HEK293T (cell line): ENCODE measurements around the gene CORO1C.
"Not testable (repeated sequence)": the region's sequence is repeated elsewhere in the genome, so short reads cannot be mapped to it uniquely, and the experiment has no call there.

Source experiments
- CTCF ChIA-PET: fragments of 350-600 bp; formaldehyde crosslinking; extraction: SDS; loops from one replicate; lab custom pipeline; 2021; ENCODE audit warnings: antibody characterized with exemption, inconsistent platforms; lab: Yijun Ruan, JAX
- POLR2A ChIA-PET: fragments of 350-600 bp; formaldehyde crosslinking; extraction: SDS; loops from one replicate; lab custom pipeline; 2020; ENCODE audit warnings: antibody characterized with exemption, inconsistent platforms; lab: Yijun Ruan, JAX
- DNase-seq: peaks from one replicate; pipeline ENCODE4 v3.0.0; 2012; ENCODE audit warnings: mixed read lengths; ENCODE audit errors: extremely low spot score
- ARNT ChIP-seq: fragments of 450-650 bp; IDR thresholded peaks from 2 replicates; pipeline ENCODE4 v1.6.1; 2017; ENCODE audit warnings: mild to moderate bottlenecking
- BHLHE40 ChIP-seq: fragments of 450-650 bp; IDR thresholded peaks from 2 replicates; pipeline ENCODE4 v1.6.1; 2016; ENCODE audit warnings: mild to moderate bottlenecking, moderate library complexity, borderline replicate concordance
- CTBP1 ChIP-seq: fragments of 450-650 bp; IDR thresholded peaks from 2 replicates; pipeline ENCODE4 v1.6.1; 2016; ENCODE audit warnings: borderline replicate concordance
- ELF4 ChIP-seq: fragments of 450-650 bp; IDR thresholded peaks from 2 replicates; pipeline ENCODE4 v1.6.1; 2017; ENCODE audit warnings: antibody characterized with exemption
- FOXA1 ChIP-seq: fragments of 450-650 bp; IDR thresholded peaks from 2 replicates; pipeline ENCODE4 v1.6.1; 2016; ENCODE audit warnings: mild to moderate bottlenecking
- FOXK2 ChIP-seq: fragments of 450-650 bp; IDR thresholded peaks from 2 replicates; pipeline ENCODE4 v1.6.1; 2016; ENCODE audit warnings: mild to moderate bottlenecking
- FOXM1 ChIP-seq: fragments of 450-650 bp; IDR thresholded peaks from 2 replicates; pipeline ENCODE4 v1.6.1; 2017; ENCODE audit warnings: mild to moderate bottlenecking, borderline replicate concordance
- HDGF ChIP-seq: fragments of 450-650 bp; IDR thresholded peaks from 2 replicates; pipeline ENCODE4 v1.6.1; 2017; ENCODE audit warnings: antibody characterized with exemption, borderline replicate concordance
- L3MBTL2 ChIP-seq: fragments of 450-650 bp; conservative IDR thresholded peaks from 2 replicates; pipeline ENCODE4 v1.6.1; 2016; ENCODE audit warnings: mild to moderate bottlenecking
- LEF1 ChIP-seq: fragments of 450-650 bp; IDR thresholded peaks from 2 replicates; pipeline ENCODE4 v1.6.1; 2017; ENCODE audit warnings: mild to moderate bottlenecking, borderline replicate concordance
- NFRKB ChIP-seq: fragments of 450-650 bp; IDR thresholded peaks from 2 replicates; pipeline ENCODE4 v1.6.1; 2016; ENCODE audit warnings: mild to moderate bottlenecking, moderate library complexity
- SP1 ChIP-seq: fragments of 450-650 bp; IDR thresholded peaks from 2 replicates; pipeline ENCODE4 v1.6.1; 2017
- SUZ12 ChIP-seq: fragments of 450-650 bp; IDR thresholded peaks from 2 replicates; pipeline ENCODE4 v1.6.1; 2016; ENCODE audit warnings: mild to moderate bottlenecking
- TARDBP ChIP-seq: fragments of 450-650 bp; IDR thresholded peaks from 2 replicates; pipeline ENCODE4 v1.6.1; 2016
- ZNF384 ChIP-seq: fragments of 450-650 bp; IDR thresholded peaks from 2 replicates; pipeline ENCODE4 v1.6.1; 2016
- TF ChIP-seq, protein P1 (sequence below): fragments of 450-650 bp; IDR thresholded peaks from 2 replicates; pipeline ENCODE4 v1.6.1; 2016

The CORO1C gene

DNA sequence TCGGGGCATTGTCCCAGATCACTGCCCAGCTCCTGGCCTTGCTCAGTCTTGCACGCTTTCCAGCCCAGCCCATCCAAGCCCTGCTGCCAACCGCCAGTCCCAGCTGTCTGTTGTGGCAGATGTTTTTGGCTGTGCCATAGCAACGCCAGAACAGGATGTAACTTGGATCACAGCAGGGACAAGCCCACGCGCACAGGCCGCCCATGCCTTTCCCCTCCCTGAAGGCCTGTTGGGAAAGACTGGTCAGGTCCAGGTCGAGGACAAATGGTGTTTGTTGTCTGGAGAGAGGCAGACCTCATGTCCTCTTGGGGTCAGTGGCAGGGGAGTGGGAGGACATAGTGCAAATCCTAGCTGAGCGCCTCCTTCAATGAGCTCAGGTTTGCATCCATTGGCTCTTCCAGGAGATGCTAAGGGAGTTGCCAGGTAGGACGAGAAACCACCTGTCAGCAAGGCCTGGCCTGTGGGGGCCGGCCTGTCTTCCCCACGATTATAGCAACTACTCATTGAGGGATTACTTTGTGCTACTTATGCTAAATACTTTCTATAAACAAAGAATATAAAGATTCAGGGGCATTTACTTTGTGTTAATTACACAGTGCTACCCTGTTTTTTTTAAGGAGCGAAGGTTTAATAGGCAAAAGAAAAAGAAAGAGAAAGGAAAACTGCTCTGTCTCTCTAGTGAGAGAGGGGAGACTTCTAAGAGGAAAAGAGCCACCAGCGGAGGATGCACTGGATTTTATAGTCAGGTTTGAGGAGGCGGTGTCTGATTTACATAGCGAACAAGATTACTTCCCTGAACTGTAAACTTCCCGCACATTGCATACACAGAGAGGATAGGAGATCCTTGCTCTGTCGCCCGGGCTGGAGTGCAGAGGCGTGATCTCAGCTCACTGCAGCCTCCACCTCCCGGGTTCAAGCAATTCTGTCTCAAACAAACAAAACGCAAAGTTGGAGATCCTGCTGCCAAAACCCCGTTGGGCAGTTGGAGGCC lies 42.8 kb upstream of the CORO1C start:
- POLR2A ChIA-PET = no interaction called here
- TF ChIP-seq ARNT (no peak), SP1 (no peak), TARDBP (no peak), LEF1 (no peak), ZNF384 (no peak), HDGF (no peak), FOXA1 (no peak), SUZ12 (no peak), BHLHE40 (no peak), L3MBTL2 (no peak), FOXK2 (no peak)
- TF ChIP-seq, protein P1, sequence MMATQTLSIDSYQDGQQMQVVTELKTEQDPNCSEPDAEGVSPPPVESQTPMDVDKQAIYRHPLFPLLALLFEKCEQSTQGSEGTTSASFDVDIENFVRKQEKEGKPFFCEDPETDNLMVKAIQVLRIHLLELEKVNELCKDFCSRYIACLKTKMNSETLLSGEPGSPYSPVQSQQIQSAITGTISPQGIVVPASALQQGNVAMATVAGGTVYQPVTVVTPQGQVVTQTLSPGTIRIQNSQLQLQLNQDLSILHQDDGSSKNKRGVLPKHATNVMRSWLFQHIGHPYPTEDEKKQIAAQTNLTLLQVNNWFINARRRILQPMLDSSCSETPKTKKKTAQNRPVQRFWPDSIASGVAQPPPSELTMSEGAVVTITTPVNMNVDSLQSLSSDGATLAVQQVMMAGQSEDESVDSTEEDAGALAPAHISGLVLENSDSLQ = no peak
- no peak for DNase-seq
- CTCF ChIA-PET = no interaction called here

DNA sequence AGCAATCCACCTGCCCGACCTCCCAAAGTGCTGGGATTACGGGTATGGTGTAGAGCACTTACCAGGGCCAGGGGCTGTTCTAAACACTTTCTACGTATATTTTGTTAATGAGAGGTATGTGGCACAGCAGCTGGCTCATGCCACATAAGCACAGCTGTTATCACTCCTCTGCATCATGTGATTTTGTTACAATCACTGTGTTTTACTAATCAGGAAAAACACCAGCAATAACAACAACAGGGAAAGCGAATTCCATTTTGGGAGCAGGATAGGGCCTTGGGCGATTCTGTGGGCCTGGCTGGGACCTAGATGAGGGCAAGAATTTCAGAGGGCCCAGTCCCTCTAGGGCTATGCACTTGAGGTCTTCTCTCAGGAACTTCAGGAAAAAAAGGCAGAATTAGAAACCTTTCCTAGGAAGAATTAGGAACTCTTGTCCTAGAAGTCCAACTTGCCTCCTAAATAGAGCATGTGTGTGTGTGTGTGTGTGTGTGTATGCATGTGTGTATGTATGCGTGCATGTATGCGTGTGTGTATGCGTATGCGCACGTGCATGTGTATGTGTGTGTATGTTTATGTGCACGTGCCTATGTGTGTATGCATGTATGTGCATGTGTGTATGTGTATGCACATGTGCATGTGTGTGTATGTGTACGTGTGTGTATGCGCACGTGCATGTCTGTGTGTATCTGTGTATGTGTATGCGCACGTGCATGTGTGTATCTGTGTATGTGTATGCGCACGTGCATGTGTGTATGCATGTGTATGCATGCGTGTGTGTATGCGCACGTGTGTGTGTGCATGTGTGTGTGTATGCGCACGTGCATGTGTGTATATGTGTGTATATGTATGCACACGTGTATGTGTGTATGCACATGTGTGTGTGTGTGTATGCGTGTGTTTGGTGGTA lies 41.8 kb upstream of the CORO1C start:
- TF ChIP-seq SP1 (no peak), ZNF384 (no peak), CTBP1 (no peak), HDGF (no peak), ARNT (no peak), FOXA1 (no peak), LEF1 (no peak), BHLHE40 (no peak), FOXK2 (no peak), NFRKB (no peak), FOXM1 (no peak), SUZ12 (no peak), L3MBTL2 (no peak), ELF4 (no peak), TARDBP (no peak)
- TF ChIP-seq, protein P1 = no peak
- POLR2A ChIA-PET = no interaction called here
- no peak for DNase-seq
- CTCF ChIA-PET = no interaction called here

DNA sequence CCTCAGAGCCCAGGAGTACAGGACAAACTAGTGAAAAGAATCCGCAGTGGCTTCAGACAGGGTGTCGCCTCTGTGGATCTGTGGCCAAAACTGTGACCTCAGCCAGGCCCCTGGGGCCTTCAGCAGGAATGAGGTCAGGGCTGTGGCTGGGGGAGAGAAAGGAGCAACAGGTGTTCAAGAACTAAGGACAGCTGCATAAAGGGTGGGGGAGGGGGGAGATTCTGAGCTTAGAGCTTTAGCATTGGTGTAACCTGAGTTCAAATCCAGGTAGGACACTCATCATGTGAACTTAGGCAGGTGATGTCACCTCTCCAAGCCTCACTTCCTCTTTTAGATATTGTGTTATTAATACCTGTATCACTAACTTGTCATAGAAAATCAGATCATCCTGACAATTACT lies 40.9 kb upstream of the CORO1C start:
- TF ChIP-seq NFRKB (no peak), L3MBTL2 (no peak)
- POLR2A ChIA-PET = no interaction called here
- CTCF ChIA-PET = no interaction called here
- no peak for DNase-seq

DNA sequence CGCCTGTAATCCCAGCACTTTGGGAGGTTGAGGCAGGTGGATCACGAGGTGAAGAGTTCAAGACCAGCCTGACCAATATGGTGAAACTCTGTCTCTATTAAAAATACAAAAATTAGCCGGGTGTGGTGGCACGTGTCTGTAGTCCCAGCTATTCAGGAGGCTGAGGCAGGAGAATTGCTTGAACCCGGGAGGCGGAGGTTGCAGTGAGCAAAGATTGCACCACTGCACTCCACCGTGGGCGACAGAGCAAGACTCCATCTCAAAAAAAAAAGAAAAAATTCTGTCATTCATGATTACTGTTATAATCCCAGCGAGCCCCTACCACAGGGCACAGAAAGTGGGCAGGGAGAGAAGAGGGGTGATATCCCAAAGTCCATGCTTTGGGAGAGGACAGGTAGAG lies 40.5 kb upstream of the CORO1C start:
- POLR2A ChIA-PET = interaction anchor here (0.8 kb wide), 1 partner anchor 20 kb away, joined by 3 read pairs; no protein-coding TSS in a partner anchor
- DNase-seq, CTCF ChIA-PET: not testable (repeated sequence)

DNA sequence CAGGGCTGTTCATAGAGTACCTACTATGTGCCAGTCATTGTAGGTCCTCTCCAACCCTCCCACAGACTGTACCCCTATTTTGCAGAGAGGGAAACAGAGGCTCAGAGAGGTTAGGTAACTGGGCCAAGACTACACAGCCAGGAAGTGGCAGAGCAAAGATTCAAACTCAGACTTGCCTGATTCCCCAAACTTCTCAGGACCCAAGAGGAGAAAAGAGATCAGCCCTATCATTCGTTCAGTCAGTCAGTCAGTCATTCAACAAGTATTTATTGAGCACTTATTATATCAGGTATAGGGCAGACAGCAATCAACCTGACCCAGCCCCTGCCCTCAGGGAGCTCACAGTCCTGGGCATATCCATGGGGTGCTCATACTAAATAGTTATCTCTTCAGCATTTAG lies 39.6 kb upstream of the CORO1C start:
- ChIA-PET POLR2A (interaction anchor here (0.8 kb wide), 1 partner anchor 19 kb away, joined by 3 read pairs; no protein-coding TSS in a partner anchor), CTCF (interaction anchor here (0.6 kb wide), 1 partner anchor 150 kb away, joined by 3 read pairs; no protein-coding TSS in a partner anchor)
- TF ChIP-seq ZNF384 = no peak
- TF ChIP-seq CTBP1 = no peak
- TF ChIP-seq HDGF = no peak
- TF ChIP-seq BHLHE40 = no peak
- TF ChIP-seq, protein P1 = no peak
- TF ChIP-seq LEF1 = no peak
- TF ChIP-seq FOXA1 = no peak
- no peak for TF ChIP-seq FOXM1
- no peak for TF ChIP-seq FOXK2
- no peak for TF ChIP-seq ELF4
- TF ChIP-seq ARNT = no peak
- TF ChIP-seq NFRKB = no peak
- TF ChIP-seq SUZ12 = no peak
- TF ChIP-seq TARDBP = no peak
- no peak for TF ChIP-seq SP1
- no peak for TF ChIP-seq L3MBTL2
- no peak for DNase-seq

DNA sequence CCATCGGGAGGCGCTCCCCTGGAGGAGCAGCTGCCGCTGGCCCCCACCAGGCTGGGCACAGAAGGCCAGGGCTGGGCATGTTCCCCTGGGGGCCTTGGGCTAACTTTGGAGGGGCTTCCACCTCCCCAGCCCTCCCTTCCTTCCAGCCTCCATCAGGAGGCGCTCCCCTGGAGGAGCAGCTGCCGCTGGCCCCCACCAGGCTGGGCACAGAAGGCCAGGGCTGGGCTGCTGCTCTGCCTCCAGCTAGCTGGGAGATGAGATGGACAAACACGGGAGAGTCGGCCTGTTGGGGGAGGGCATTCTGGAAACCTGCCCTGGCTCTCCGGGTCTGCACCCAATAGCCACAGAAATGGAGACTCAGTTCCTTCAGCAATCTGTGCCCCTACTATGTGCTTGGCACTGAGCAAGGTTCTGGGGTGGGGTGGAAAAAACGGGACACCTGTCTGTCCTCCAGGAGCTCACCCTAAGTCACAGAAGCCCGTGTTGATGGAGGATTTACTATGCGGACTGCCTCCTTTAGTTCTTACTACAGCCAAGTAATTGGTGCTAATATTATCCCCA lies 39.0 kb upstream of the CORO1C start:
- no peak for DNase-seq
- TF ChIP-seq TARDBP (no peak), HDGF (no peak), SUZ12 (no peak), ARNT (no peak), CTBP1 (no peak), LEF1 (no peak), SP1 (no peak)
- POLR2A ChIA-PET = no interaction called here
- CTCF ChIA-PET = interaction anchor here (0.6 kb wide), 1 partner anchor 150 kb away, joined by 3 read pairs; no protein-coding TSS in a partner anchor
